ENCODE results near the gene ROBO1.

- TF ChIP-seq CTCF (IDR thresholded peaks at IDR 0.05) (no peak), ZFX (IDR thresholded peaks at IDR 0.05; ENCODE audit: borderline replicate concordance) (no peak)
Measured at GRCh38 chr3:78706906-78707523, 1060.8 kb downstream of the ROBO1 start.
